ENCODE data around the gene UBXN6.
A peak's percentile ranks its signal among the peaks of the same experiment; 100 is the strongest.

Gene UBXN6, protein sequence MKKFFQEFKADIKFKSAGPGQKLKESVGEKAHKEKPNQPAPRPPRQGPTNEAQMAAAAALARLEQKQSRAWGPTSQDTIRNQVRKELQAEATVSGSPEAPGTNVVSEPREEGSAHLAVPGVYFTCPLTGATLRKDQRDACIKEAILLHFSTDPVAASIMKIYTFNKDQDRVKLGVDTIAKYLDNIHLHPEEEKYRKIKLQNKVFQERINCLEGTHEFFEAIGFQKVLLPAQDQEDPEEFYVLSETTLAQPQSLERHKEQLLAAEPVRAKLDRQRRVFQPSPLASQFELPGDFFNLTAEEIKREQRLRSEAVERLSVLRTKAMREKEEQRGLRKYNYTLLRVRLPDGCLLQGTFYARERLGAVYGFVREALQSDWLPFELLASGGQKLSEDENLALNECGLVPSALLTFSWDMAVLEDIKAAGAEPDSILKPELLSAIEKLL

DNA sequence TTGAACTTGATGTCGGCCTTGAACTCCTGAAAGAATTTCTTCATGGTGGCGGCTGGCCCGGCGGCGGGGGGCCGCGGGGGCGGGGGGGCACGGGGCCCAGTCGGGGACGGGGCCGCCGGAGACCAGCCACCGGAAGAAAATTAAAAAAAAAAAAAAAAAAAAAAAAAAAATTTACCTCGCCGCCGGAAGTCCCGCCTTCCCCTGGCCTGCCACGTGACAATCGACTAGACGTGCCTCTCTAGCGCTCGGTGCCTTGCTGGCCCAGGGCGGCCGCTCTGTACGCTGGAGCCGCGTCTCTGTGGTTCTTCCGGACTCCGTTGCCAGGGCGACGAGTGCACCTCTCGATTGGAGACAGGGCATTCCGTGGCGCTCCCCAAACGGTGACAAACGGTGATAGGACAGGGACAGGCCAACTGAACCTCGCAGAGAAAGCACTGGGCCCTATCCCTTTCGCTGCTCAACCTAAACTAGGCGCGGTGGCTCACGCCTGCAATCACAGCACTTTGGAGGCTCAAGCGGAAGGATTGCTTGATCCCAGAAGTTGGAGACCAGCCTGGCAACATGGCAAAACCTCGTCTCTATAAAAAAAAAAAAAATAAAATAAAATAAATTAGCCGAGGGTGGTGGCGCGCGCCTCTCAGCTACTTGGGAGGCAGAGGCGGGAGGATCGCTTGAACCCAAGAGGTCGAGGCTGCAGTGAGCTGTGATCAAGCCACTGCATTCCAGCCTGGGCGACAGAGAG is at the start of gene UBXN6:
Gene UBXN6 (minus strand): TSS at position 141 of the 742 bp plus-strand sequence. CDS start 97 bp downstream, at position 44.
- TF ChIP-seq, protein P1, sequence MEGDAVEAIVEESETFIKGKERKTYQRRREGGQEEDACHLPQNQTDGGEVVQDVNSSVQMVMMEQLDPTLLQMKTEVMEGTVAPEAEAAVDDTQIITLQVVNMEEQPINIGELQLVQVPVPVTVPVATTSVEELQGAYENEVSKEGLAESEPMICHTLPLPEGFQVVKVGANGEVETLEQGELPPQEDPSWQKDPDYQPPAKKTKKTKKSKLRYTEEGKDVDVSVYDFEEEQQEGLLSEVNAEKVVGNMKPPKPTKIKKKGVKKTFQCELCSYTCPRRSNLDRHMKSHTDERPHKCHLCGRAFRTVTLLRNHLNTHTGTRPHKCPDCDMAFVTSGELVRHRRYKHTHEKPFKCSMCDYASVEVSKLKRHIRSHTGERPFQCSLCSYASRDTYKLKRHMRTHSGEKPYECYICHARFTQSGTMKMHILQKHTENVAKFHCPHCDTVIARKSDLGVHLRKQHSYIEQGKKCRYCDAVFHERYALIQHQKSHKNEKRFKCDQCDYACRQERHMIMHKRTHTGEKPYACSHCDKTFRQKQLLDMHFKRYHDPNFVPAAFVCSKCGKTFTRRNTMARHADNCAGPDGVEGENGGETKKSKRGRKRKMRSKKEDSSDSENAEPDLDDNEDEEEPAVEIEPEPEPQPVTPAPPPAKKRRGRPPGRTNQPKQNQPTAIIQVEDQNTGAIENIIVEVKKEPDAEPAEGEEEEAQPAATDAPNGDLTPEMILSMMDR (conservative IDR thresholded peaks at IDR 0.05; ENCODE audit: low read depth, low read length) = no peak
- Histone ChIP-seq H3K79me2 (ENCODE audit: insufficient read depth, low read depth) (no peaks in the 10 kb centered on the region; the same call in 1 of the 2 replicates), H3K4me3 (IDR thresholded peaks at IDR 0.05; ENCODE audit: insufficient read depth, low read depth, low read length) (no peak within 1 kb of the TSS), H3K4me1 (ENCODE audit: low read depth, poor library complexity, severe bottlenecking) (peaks cover 10% of the 10 kb centered on the region), H3K9ac (no peak within 1 kb of the TSS), H3K27me3 (ENCODE audit: insufficient read depth, low read depth) (peaks cover 8% of the 10 kb centered on the region; the same call in 1 of the 2 replicates), H3K36me3 (ENCODE audit: insufficient read depth) (no peaks in the 10 kb centered on the region), H4K20me1 (ENCODE audit: insufficient read depth) (no peaks in the 10 kb centered on the region), H2AFZ (ENCODE audit: low read depth) (peak within 1 kb of the TSS; percentile 42; the same call in 1 of the 2 replicates), H3K27ac (peak within 1 kb of the TSS; percentile 29; the same call in 1 of the 2 replicates), H3K4me2 (peak within 1 kb of the TSS; percentile 73)

DNA sequence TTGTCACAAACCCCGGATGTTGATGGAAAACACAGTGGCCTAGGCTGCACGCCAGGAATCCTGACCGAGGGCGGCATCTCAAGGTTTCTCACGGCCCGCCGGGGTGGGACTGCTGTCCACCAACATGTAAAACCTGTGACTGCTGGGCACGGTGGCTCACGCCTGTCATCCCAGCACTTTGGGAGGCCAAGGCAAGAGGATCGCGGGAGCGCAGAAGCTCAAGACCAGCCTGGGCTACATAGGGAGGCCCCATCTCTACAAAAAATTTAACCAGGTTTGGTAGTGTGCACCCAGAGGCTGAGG is 49.5 kb upstream of the UBXN6 start:
- Histone ChIP-seq H3K27me3 (ENCODE audit: insufficient read depth, low read depth) (no peaks in the 10 kb centered on the region; the same call in 1 of the 2 replicates), H3K4me2 (no peak overlapping the region), H4K20me1 (ENCODE audit: insufficient read depth) (no peaks in the 10 kb centered on the region), H3K4me1 (ENCODE audit: low read depth, poor library complexity, severe bottlenecking) (no peaks in the 10 kb centered on the region), H3K36me3 (ENCODE audit: insufficient read depth) (no peaks in the 10 kb centered on the region), H3K27ac (no peak overlapping the region), H3K79me2 (ENCODE audit: insufficient read depth, low read depth) (no peaks in the 10 kb centered on the region), H3K4me3 (IDR thresholded peaks at IDR 0.05; ENCODE audit: insufficient read depth, low read depth, low read length) (no peak overlapping the region), H3K9ac (no peak overlapping the region), H2AFZ (ENCODE audit: low read depth) (no peak overlapping the region)
- TF ChIP-seq, protein P1 (conservative IDR thresholded peaks at IDR 0.05; ENCODE audit: low read depth, low read length) = no peak

DNA sequence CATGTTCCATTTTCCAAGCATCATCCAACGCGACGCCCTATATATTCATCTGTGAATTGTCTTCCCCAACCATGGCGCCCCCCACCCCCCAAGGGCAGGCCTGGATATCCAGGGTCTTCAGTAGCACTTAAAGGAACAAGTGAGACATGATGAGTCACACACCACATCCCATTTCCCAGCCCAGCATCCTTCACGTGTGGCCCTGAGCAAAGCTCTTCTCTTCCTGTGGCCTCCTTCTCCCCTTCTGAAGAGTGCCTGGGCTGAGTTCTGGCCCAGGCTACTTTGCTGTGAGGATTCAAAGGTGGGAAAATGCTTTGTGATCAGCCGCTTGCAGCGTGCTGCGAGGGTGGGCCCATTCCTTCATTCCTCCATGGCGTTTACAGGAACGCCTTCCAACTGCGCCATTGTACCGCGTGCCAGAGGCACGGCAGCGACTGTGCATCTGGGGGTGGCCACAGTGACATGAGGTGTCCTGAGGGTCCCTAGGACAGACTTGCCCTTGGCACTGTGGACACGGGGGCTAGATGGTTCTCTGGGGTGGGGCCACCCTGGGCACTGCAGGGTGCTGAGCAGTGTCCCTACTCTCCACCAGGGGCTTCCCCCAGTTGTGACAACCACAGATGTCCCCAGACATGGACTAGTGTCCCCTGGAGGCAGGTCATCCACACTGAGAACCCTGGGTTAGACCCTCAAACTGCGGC is 49.0 kb upstream of the UBXN6 start:
- no peak overlapping the region for H3K4me2 ChIP-seq
- H3K27me3 ChIP-seq (ENCODE audit: insufficient read depth, low read depth) = no peaks in the 10 kb centered on the region; the same call in 1 of the 2 replicates
- no peaks in the 10 kb centered on the region for H4K20me1 ChIP-seq (ENCODE audit: insufficient read depth)
- H3K9ac ChIP-seq = no peak overlapping the region
- no peaks in the 10 kb centered on the region for H3K36me3 ChIP-seq (ENCODE audit: insufficient read depth)
- no peak overlapping the region for H3K4me3 ChIP-seq (IDR thresholded peaks at IDR 0.05; ENCODE audit: insufficient read depth, low read depth, low read length)
- H2AFZ ChIP-seq (ENCODE audit: low read depth) = no peak overlapping the region
- no peaks in the 10 kb centered on the region for H3K4me1 ChIP-seq (ENCODE audit: low read depth, poor library complexity, severe bottlenecking)
- no peak overlapping the region for H3K27ac ChIP-seq
- TF ChIP-seq, protein P1 (conservative IDR thresholded peaks at IDR 0.05; ENCODE audit: low read depth, low read length) = no peak
- H3K79me2 ChIP-seq (ENCODE audit: insufficient read depth, low read depth) = no peaks in the 10 kb centered on the region

DNA sequence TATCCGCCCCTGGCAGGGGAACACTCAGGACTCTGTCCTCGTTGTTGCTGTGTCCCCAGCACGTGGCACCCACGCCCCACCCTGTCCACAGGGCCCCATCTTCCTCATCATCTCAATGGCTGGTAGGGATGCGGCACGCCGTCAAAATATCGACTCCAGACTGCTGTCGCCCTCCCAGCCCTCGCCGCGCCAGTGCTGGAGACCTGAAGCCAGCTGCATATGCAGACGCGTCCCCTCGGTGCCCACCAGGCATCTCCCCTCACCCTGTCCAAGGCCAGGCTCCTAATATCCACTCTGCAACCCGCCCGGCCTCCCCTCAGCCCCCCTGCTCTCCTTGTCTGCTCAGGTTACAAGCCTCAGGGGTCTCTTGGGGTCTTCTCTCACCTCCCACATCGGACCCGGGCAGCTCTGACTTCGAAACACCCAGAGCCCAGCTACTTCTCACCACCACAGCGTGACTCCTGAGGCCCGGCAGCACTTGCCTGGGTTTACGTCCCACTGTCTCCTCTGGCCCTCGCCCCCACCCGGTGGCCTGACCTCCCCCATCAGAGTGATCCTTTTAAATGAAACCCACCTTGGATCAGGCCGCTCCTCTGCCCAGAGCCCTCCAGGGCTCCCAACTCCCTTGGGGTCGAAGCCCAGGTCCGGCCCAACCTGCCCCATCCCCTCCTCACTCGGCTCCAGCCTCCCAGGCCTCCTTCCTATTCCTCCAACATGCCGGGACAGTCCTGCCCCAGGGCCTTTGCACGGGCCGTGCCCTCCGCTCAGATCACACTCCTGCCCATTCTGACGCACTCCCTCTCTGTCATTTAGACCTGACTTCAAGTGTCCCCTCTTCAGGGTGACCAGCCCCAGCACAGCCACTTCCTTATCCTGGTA is 48.2 kb upstream of the UBXN6 start:
- H4K20me1 ChIP-seq (ENCODE audit: insufficient read depth) = no peaks in the 10 kb centered on the region
- no peaks in the 10 kb centered on the region; the same call in 1 of the 2 replicates for H3K27me3 ChIP-seq (ENCODE audit: insufficient read depth, low read depth)
- no peak overlapping the region for H3K4me2 ChIP-seq
- no peaks in the 10 kb centered on the region for H3K4me1 ChIP-seq (ENCODE audit: low read depth, poor library complexity, severe bottlenecking)
- no peak overlapping the region for H3K9ac ChIP-seq
- H3K4me3 ChIP-seq (IDR thresholded peaks at IDR 0.05; ENCODE audit: insufficient read depth, low read depth, low read length) = no peak overlapping the region
- no peak overlapping the region for H2AFZ ChIP-seq (ENCODE audit: low read depth)
- H3K36me3 ChIP-seq (ENCODE audit: insufficient read depth) = no peaks in the 10 kb centered on the region
- TF ChIP-seq, protein P1 (conservative IDR thresholded peaks at IDR 0.05; ENCODE audit: low read depth, low read length) = no peak
- no peak overlapping the region for H3K27ac ChIP-seq
- no peaks in the 10 kb centered on the region for H3K79me2 ChIP-seq (ENCODE audit: insufficient read depth, low read depth)
